H1 (cell line): ENCODE results near the gene NRROS. TPM values are rescaled to one million over a fixed set of nuclear protein-coding genes. Genes with fewer than 3 reads are reported as not detected.

Source experiments
- CTCF ChIA-PET: fragments of 300-600 bp; sonication (Branson Sonifier 250); formaldehyde crosslinking; loops from one replicate; lab custom pipeline; 2021; ENCODE audit not compliant: partially characterized antibody; lab: Charles Lee
- POLR2A ChIA-PET: fragments of 300-600 bp; sonication (Branson Sonifier 250); formaldehyde crosslinking; loops from one replicate; lab custom pipeline; 2021; ENCODE audit warnings: inconsistent platforms; ENCODE audit not compliant: partially characterized antibody; lab: Charles Lee
- DNase-seq, 2 experiments: peaks; one replicate each; pipeline versions ENCODE4 v3.0.0 to v3.0.0-alpha.2; 2010 to 2022; ENCODE audit warnings: low spot score in 2 of 2, low read depth in 1 of 2, mixed read lengths in 1 of 2
- FAIRE-seq: peaks from 2 replicates; lab custom pipeline; 2011; peaks lifted over from hg19 to GRCh38; lab: Jason Lieb, UNC
- H2AFZ ChIP-seq: 2 replicates; pipeline ENCODE4 v1.8.1; 2012; ENCODE audit warnings: low read length, inconsistent platforms
- H2AK5ac ChIP-seq: 2 replicates; pipeline ENCODE4 v1.6.1; 2013; ENCODE audit warnings: low read depth, low read length
- H2BK120ac ChIP-seq: replicated peaks from 2 replicates; pipeline ENCODE3; 2013; ENCODE audit warnings: low read depth, low read length, inconsistent platforms
- H2BK12ac ChIP-seq: 2 replicates; pipeline ENCODE4 v1.6.1; 2013; ENCODE audit warnings: low read depth, low read length
- H2BK15ac ChIP-seq: 2 replicates; pipeline ENCODE4 v1.6.1; 2013; ENCODE audit warnings: low read length
- H2BK20ac ChIP-seq: 2 replicates; pipeline ENCODE4 v1.6.1; 2013; ENCODE audit warnings: low read length
- H2BK5ac ChIP-seq: 2 replicates; pipeline ENCODE4 v1.6.1; 2013; ENCODE audit warnings: low read depth, low read length
- H3K14ac ChIP-seq: 2 replicates; pipeline ENCODE4 v1.6.1; 2013; ENCODE audit warnings: inconsistent platforms; ENCODE audit not compliant: insufficient read length
- H3K18ac ChIP-seq: 2 replicates; pipeline ENCODE4 v1.6.1; 2013; ENCODE audit warnings: low read length; ENCODE audit errors: extremely low read depth
- H3K23ac ChIP-seq: 2 replicates; pipeline ENCODE4 v1.6.1; 2013; ENCODE audit warnings: inconsistent platforms; ENCODE audit not compliant: insufficient read length
- H3K23me2 ChIP-seq: 2 replicates; pipeline ENCODE4 v1.6.1; 2013; ENCODE audit warnings: low read depth, low read length
- H3K27ac ChIP-seq: 2 replicates; pipeline ENCODE4 v1.6.1; 2011; ENCODE audit warnings: low read depth, low read length, inconsistent platforms
- H3K27me3 ChIP-seq, 4 experiments: replicated peaks in 1 of 4; 1 replicate in 1 of 4; 2 replicates in 3 of 4; pipeline versions ENCODE4 v1.6.1 to v1.8.1; 2011 to 2013; ENCODE audit warnings: low read length in 3 of 4, mild to moderate bottlenecking in 3 of 4, inconsistent platforms in 2 of 4, mixed read lengths in 2 of 4, moderate library complexity in 1 of 4; ENCODE audit not compliant: control insufficient read depth in 3 of 4, insufficient read depth in 3 of 4; ENCODE audit errors: extremely low read depth in 1 of 4
- H3K36me3 ChIP-seq, 4 experiments: 2 replicates each; pipeline versions ENCODE4 v1.6.1 to v1.8.1; 2011 to 2013; ENCODE audit warnings: mild to moderate bottlenecking in 4 of 4, low read length in 3 of 4, moderate library complexity in 2 of 4, control low read depth in 1 of 4, inconsistent platforms in 1 of 4; ENCODE audit not compliant: insufficient read depth in 4 of 4, control insufficient read depth in 2 of 4
- H3K4ac ChIP-seq: replicated peaks from 2 replicates; pipeline ENCODE3; 2013; ENCODE audit warnings: low read length, low read depth, mixed read lengths, inconsistent platforms; ENCODE audit not compliant: insufficient read length
- H3K4me1 ChIP-seq, 4 experiments: replicated peaks in 1 of 4; 1 replicate in 1 of 4; 2 replicates in 3 of 4; pipeline versions ENCODE4 v1.6.1 to v1.8.1; 2011 to 2013; ENCODE audit warnings: low read length in 3 of 4, inconsistent platforms in 2 of 4, mixed read lengths in 1 of 4; ENCODE audit not compliant: insufficient read depth in 4 of 4, control insufficient read depth in 3 of 4
- H3K4me2 ChIP-seq, 2 experiments: 2 replicates each; pipeline versions ENCODE4 v1.6.1 to v1.8.1; 2011 to 2013; ENCODE audit warnings: low read depth in 2 of 2, low read length in 2 of 2, control low read depth in 1 of 2, inconsistent platforms in 1 of 2, mild to moderate bottlenecking in 1 of 2; ENCODE audit not compliant: insufficient read depth in 1 of 2
- H3K4me3 ChIP-seq, 4 experiments: fragments of 200-600, 300-600 bp in 1 of 4; sonication (generic), shearing (Covaris generic), sonication (Bioruptor Twin) in 1 of 4; 2 replicates each; pipeline versions ENCODE4 v1.5.1 to v1.8.1; 2011 to 2016; ENCODE audit warnings: low read length in 4 of 4, low read depth in 3 of 4, control low read depth in 2 of 4, inconsistent platforms in 2 of 4, mild to moderate bottlenecking in 2 of 4, mixed read lengths in 1 of 4, moderate library complexity in 1 of 4; ENCODE audit not compliant: insufficient read depth in 2 of 4; ENCODE audit errors: extremely low read depth in 1 of 4
- H3K56ac ChIP-seq: replicated peaks from 2 replicates; pipeline ENCODE3; 2013; ENCODE audit warnings: low read depth, mild to moderate bottlenecking, mixed read lengths, low read length, inconsistent platforms; ENCODE audit not compliant: insufficient read length
- H3K79me1 ChIP-seq: 2 replicates; pipeline ENCODE4 v1.6.1; 2013; ENCODE audit warnings: low read depth, low read length, control low read depth
- H3K79me2 ChIP-seq, 2 experiments: 2 replicates each; pipeline versions ENCODE4 v1.6.1 to v1.8.1; 2012 to 2013; ENCODE audit warnings: low read length in 2 of 2, mild to moderate bottlenecking in 2 of 2, inconsistent platforms in 1 of 2; ENCODE audit not compliant: insufficient read depth in 2 of 2, control insufficient read depth in 1 of 2
- H3K9ac ChIP-seq, 4 experiments: replicated peaks in 1 of 4; 1 replicate in 1 of 4; 2 replicates in 3 of 4; pipeline versions ENCODE4 v1.6.1 to v1.8.1; 2011 to 2013; ENCODE audit warnings: low read depth in 3 of 4, low read length in 3 of 4, control low read depth in 2 of 4, mild to moderate bottlenecking in 2 of 4, moderate library complexity in 2 of 4, inconsistent platforms in 1 of 4; ENCODE audit errors: extremely low read depth in 1 of 4
- H3K9me3 ChIP-seq, 2 experiments: 2 replicates each; pipeline versions ENCODE4 v1.6.1 to v1.8.1; 2012 to 2013; ENCODE audit warnings: mild to moderate bottlenecking in 2 of 2, moderate library complexity in 2 of 2, control low read depth in 1 of 2, inconsistent platforms in 1 of 2, low read depth in 1 of 2, low read length in 1 of 2, mixed read lengths in 1 of 2; ENCODE audit not compliant: insufficient read depth in 2 of 2
- H4K20me1 ChIP-seq, 2 experiments: replicated peaks in 1 of 2; 2 replicates each; pipeline versions ENCODE3 to v1.8.1; 2011 to 2013; ENCODE audit warnings: inconsistent platforms in 2 of 2, low read length in 2 of 2, mild to moderate bottlenecking in 1 of 2; ENCODE audit not compliant: insufficient read depth in 2 of 2, control insufficient read depth in 1 of 2
- H4K5ac ChIP-seq: 2 replicates; pipeline ENCODE4 v1.6.1; 2013; ENCODE audit warnings: low read length, low read depth, mixed read lengths, inconsistent platforms; ENCODE audit not compliant: insufficient read length
- H4K8ac ChIP-seq: 2 replicates; pipeline ENCODE4 v1.8.0; 2013; ENCODE audit warnings: mild to moderate bottlenecking, moderate library complexity, low read length, inconsistent platforms; ENCODE audit not compliant: insufficient read depth; ENCODE audit errors: extremely low read depth
- H4K91ac ChIP-seq: replicated peaks from 2 replicates; pipeline ENCODE3; 2013; ENCODE audit warnings: low read length, mixed read lengths, inconsistent platforms; ENCODE audit not compliant: insufficient read length
- BCL11A ChIP-seq, 2 experiments: IDR thresholded peaks; one replicate each; pipeline ENCODE4 v1.6.1; 2011; ENCODE audit warnings: low read depth in 2 of 2, low read length in 2 of 2, mild to moderate bottlenecking in 2 of 2
- BRCA1 ChIP-seq: IDR thresholded peaks from 2 replicates; pipeline ENCODE4 v1.6.1; 2012; ENCODE audit warnings: low read depth, low read length, improper control_type of control experiment
- CREB1 ChIP-seq: IDR thresholded peaks from 2 replicates; pipeline ENCODE4 v1.6.1; 2012; ENCODE audit warnings: inconsistent platforms
- EP300 ChIP-seq, 2 experiments: IDR thresholded peaks; 1 replicate in 1 of 2; 2 replicates in 1 of 2; pipeline ENCODE4 v1.6.1; 2011 to 2012; ENCODE audit warnings: low read depth in 2 of 2, low read length in 2 of 2, mild to moderate bottlenecking in 2 of 2, borderline replicate concordance in 1 of 2, inconsistent platforms in 1 of 2, moderate library complexity in 1 of 2
- EZH2 ChIP-seq: fragments of 200-600 bp; sonication (generic); IDR thresholded peaks from 2 replicates; pipeline ENCODE4 v1.7.1; 2012; ENCODE audit warnings: low read depth, mild to moderate bottlenecking, moderate library complexity, low read length, inconsistent platforms; ENCODE audit not compliant: severe bottlenecking
- JUND ChIP-seq: IDR thresholded peaks from 2 replicates; pipeline ENCODE4 v1.6.1; 2011; ENCODE audit warnings: mild to moderate bottlenecking, improper control_type of control experiment, low read length
- KDM4A ChIP-seq: IDR thresholded peaks from one replicate; pipeline ENCODE4 v1.7.1; 2012; ENCODE audit warnings: low read depth, mild to moderate bottlenecking, moderate library complexity, low read length, inconsistent platforms; ENCODE audit not compliant: severe bottlenecking
- NANOG ChIP-seq: IDR thresholded peaks from 2 replicates; pipeline ENCODE4 v1.6.1; 2011; ENCODE audit warnings: low read length, low read depth, mild to moderate bottlenecking, inconsistent platforms; ENCODE audit not compliant: insufficient read depth, poor library complexity, severe bottlenecking
- PHF8 ChIP-seq: fragments of 200-600 bp; sonication (generic); conservative IDR thresholded peaks from 2 replicates; pipeline ENCODE4 v1.7.1; 2012; ENCODE audit warnings: low read depth, mild to moderate bottlenecking, inconsistent platforms, low read length, moderate library complexity
- POLR2A ChIP-seq, 2 experiments: IDR thresholded peaks; 1 replicate in 1 of 2; 2 replicates in 1 of 2; pipeline ENCODE4 v1.6.1; 2011; ENCODE audit warnings: low read depth in 2 of 2, low read length in 2 of 2, mild to moderate bottlenecking in 2 of 2; ENCODE audit errors: control extremely low read depth in 1 of 2
- RBBP5 ChIP-seq: IDR thresholded peaks from 2 replicates; pipeline ENCODE4 v1.7.1; 2012; ENCODE audit warnings: low read depth, mild to moderate bottlenecking, inconsistent platforms, low read length, moderate library complexity, borderline replicate concordance
- RFX5 ChIP-seq: IDR thresholded peaks from 2 replicates; pipeline ENCODE4 v1.6.1; 2011; ENCODE audit warnings: low read depth, low read length, improper control_type of control experiment, borderline replicate concordance
- SP4 ChIP-seq: IDR thresholded peaks from 2 replicates; pipeline ENCODE4 v1.6.1; 2012; ENCODE audit warnings: low read length, inconsistent platforms
- USF2 ChIP-seq: IDR thresholded peaks from 2 replicates; pipeline ENCODE4 v1.6.1; 2011; ENCODE audit warnings: low read length, improper control_type of control experiment
- WGBS, 2 experiments: shearing (Covaris generic) in 1 of 2; methylation state at CpG; one replicate each; pipeline versions ENCODE4 v1.1.6 to v1.1.7; 2013 to 2015; ENCODE audit warnings: low lambda C conversion rate in 2 of 2, mixed read lengths in 2 of 2, inconsistent platforms in 1 of 2, low coverage in 1 of 2, missing lambda C conversion rate in 1 of 2; ENCODE audit not compliant: insufficient replicate concordance in 2 of 2, insufficient coverage in 1 of 2, insufficient read length in 1 of 2; ENCODE audit errors: extremely low coverage in 1 of 2, missing lambda C conversion rate in 1 of 2; 5-methylcytosine and 5-hydroxymethylcytosine counted together
- polyA plus RNA-seq, 7 experiments: library from polyadenylated mRNA; depleted of rRNA in 3 of 7; stranded (reverse) in 5 of 7; unstranded in 2 of 7; fragments of >200 nt in 5 of 7; fragments of 200-250 nt in 2 of 7; gene quantifications; 1 replicate in 5 of 7; 2 replicates in 1 of 7; 4 replicates in 1 of 7; pipeline versions ENCODE4 v1.2.1 to v1.2.3, GENCODE V29; 2011 to 2013; ENCODE audit warnings: missing spikeins in 2 of 7, mixed read lengths in 2 of 7
- total RNA-seq: library from RNA; stranded (reverse); fragmentation: NEBNext Ultra II Directional; extraction: Animal tissue kit (Norgen Biotek cat#: 25700); gene quantifications from 2 replicates; pipeline ENCODE4 v1.2.1, GENCODE V29; 2021

Gene NRROS
- total and polyA plus RNA-seq, 2 of the 8 experiments (the other 6 are each of a cell fraction or from before 2014, with no cell fraction given): 5.3 to 7.3 TPM

- no peak overlapping the region for H2AK5ac ChIP-seq
- POLR2A ChIA-PET: no interaction called here
- H2BK5ac ChIP-seq: no peak overlapping the region
- H3K4me3 ChIP-seq: no peak overlapping the region
- no peak overlapping the region for H3K27ac ChIP-seq
- no peak overlapping the region for H3K23ac ChIP-seq
- no peak overlapping the region for H3K18ac ChIP-seq
- no peak for TF ChIP-seq BCL11A (IDR thresholded peaks at IDR 0.05; ENCODE audit: low read depth in 2 of 2, low read length in 2 of 2)
- TF ChIP-seq RBBP5: no peak
- TF ChIP-seq USF2: no peak
- TF ChIP-seq EP300 (IDR thresholded peaks at IDR 0.05; ENCODE audit: borderline replicate concordance in 1 of 2, low read depth in 2 of 2, low read length in 2 of 2): no peak
- no peak for TF ChIP-seq PHF8
- no peak for TF ChIP-seq NANOG
- TF ChIP-seq JUND: no peak
- TF ChIP-seq SP4: no peak
- TF ChIP-seq POLR2A (IDR thresholded peaks at IDR 0.05; ENCODE audit: control extremely low read depth in 1 of 2, low read depth in 2 of 2, low read length in 2 of 2): no peak
- TF ChIP-seq EZH2: no peak
- TF ChIP-seq KDM4A: no peak
- TF ChIP-seq CREB1: no peak
- TF ChIP-seq RFX5: no peak
- TF ChIP-seq BRCA1: no peak
- no peak overlapping the region for H3K14ac ChIP-seq
- no peak overlapping the region for H4K5ac ChIP-seq
- H3K4me2 ChIP-seq: no peak overlapping the region
- H3K27me3 ChIP-seq: no peaks in the 10 kb centered on the region
- WGBS, 2 experiments: 85% methylated on average over 4 of the region's 4 CpGs; no CpG with 5 or more reads in 1 of the 2 experiments
- H3K4me1 ChIP-seq: no peaks in the 10 kb centered on the region
- no peak overlapping the region for H2BK120ac ChIP-seq
- no peaks in the 10 kb centered on the region for H3K9me3 ChIP-seq
- H4K8ac ChIP-seq: no peak overlapping the region
- no peak overlapping the region for H2BK20ac ChIP-seq
- H2BK15ac ChIP-seq: no peak overlapping the region
- no peaks in the 10 kb centered on the region for H4K20me1 ChIP-seq
- H3K9ac ChIP-seq: no peak overlapping the region
- no peak overlapping the region for H2BK12ac ChIP-seq
- no peaks in the 10 kb centered on the region for H3K79me1 ChIP-seq
- no peaks in the 10 kb centered on the region for H3K79me2 ChIP-seq
- H2AFZ ChIP-seq: no peak overlapping the region
- H3K56ac ChIP-seq: no peak overlapping the region
- DNase-seq: no peak
- H4K91ac ChIP-seq: no peak overlapping the region
- no peak overlapping the region for H3K4ac ChIP-seq
- no peak for FAIRE-seq
- H3K23me2 ChIP-seq: no peaks in the 10 kb centered on the region
- H3K36me3 ChIP-seq: no peaks in the 10 kb centered on the region
- CTCF ChIA-PET: interaction anchor here (2.8 kb wide), 1 partner anchor 16 kb away, joined by 8 read pairs; no protein-coding TSS in a partner anchor
These were observed 61.3 kb downstream of the NRROS start for GRCh38 chr3:196700801-196701200.
